IMR-90 (cell line): ENCODE results near the gene TBCD. TPM values are rescaled to one million over a fixed set of nuclear protein-coding genes. Genes with fewer than 3 reads are reported as not detected.

Source experiments
- ATAC-seq: fragments of 200-7000 bp; cut with Tn5 transposase; 2 replicates; pipeline ENCODE4 v1.9.1; 2020; ENCODE audit warnings: low read depth, mild to moderate bottlenecking, moderate library complexity
- BruUV-seq: library from RNA; stranded (reverse); fragments of 400-500 nt; replicated peaks from 2 replicates; lab custom pipeline; 2021; lab: Mats Ljungman, UMichigan
- CTCF ChIA-PET: fragments of 300-600 bp; formaldehyde crosslinking; extraction: SDS; loops from one replicate; lab custom pipeline; 2021; ENCODE audit warnings: antibody characterized with exemption; lab: Yijun Ruan, JAX
- POLR2A ChIA-PET: fragments of 300-600 bp; sonication (Branson Sonifier 250); formaldehyde crosslinking; loops from one replicate; lab custom pipeline; 2022; ENCODE audit warnings: antibody characterized with exemption; ENCODE audit not compliant: unreplicated experiment; lab: Charles Lee
- DNase-seq: peaks from one replicate; pipeline ENCODE4 v3.0.0; 2013
- H2AFZ ChIP-seq: replicated peaks from 2 replicates; pipeline ENCODE3; 2013; ENCODE audit warnings: low read length, mild to moderate bottlenecking; ENCODE audit not compliant: poor library complexity
- H2AK5ac ChIP-seq: 2 replicates; pipeline ENCODE4 v1.6.1; 2013; ENCODE audit warnings: low read depth, low read length, inconsistent platforms
- H2AK9ac ChIP-seq: replicated peaks from 2 replicates; pipeline ENCODE3; 2013; ENCODE audit warnings: mild to moderate bottlenecking, low read depth, low read length, moderate library complexity; ENCODE audit not compliant: poor library complexity
- H2BK120ac ChIP-seq: 2 replicates; pipeline ENCODE4 v1.6.1; 2013; ENCODE audit warnings: low read depth, low read length, inconsistent platforms
- H2BK15ac ChIP-seq: 3 replicates; pipeline ENCODE4 v1.6.1; 2013; ENCODE audit warnings: low read depth, low read length, inconsistent platforms
- H2BK20ac ChIP-seq: 2 replicates; pipeline ENCODE4 v1.6.1; 2013; ENCODE audit warnings: low read depth, mild to moderate bottlenecking, inconsistent platforms, low read length, moderate library complexity
- H2BK5ac ChIP-seq: 2 replicates; pipeline ENCODE4 v1.6.1; 2013; ENCODE audit warnings: mild to moderate bottlenecking, low read depth, low read length, inconsistent platforms; ENCODE audit not compliant: poor library complexity, severe bottlenecking
- H3K14ac ChIP-seq: replicated peaks from 2 replicates; pipeline ENCODE4 v1.6.1; 2013; ENCODE audit warnings: low read depth, low read length, inconsistent platforms
- H3K18ac ChIP-seq: 2 replicates; pipeline ENCODE4 v1.6.1; 2013; ENCODE audit warnings: low read depth, low read length, control low read depth
- H3K23ac ChIP-seq: 2 replicates; pipeline ENCODE4 v1.6.1; 2013; ENCODE audit warnings: low read depth, low read length, inconsistent platforms
- H3K27ac ChIP-seq: 2 replicates; pipeline ENCODE4 v1.5.1; 2013; ENCODE audit warnings: mild to moderate bottlenecking, control low read depth, low read length; ENCODE audit not compliant: insufficient read depth
- H3K27me3 ChIP-seq: 2 replicates; pipeline ENCODE4 v1.6.1; 2013; ENCODE audit warnings: low read length; ENCODE audit not compliant: control insufficient read depth, insufficient read depth
- H3K36me3 ChIP-seq: 2 replicates; pipeline ENCODE4 v1.6.1; 2013; ENCODE audit warnings: low read length, mixed read lengths; ENCODE audit not compliant: control insufficient read depth, insufficient read depth
- H3K4ac ChIP-seq: 2 replicates; pipeline ENCODE4 v1.6.1; 2013; ENCODE audit warnings: low read depth, low read length, inconsistent platforms
- H3K4me1 ChIP-seq: 2 replicates; pipeline ENCODE4 v1.6.1; 2013; ENCODE audit warnings: low read length, mixed read lengths; ENCODE audit not compliant: control insufficient read depth, insufficient read depth
- H3K4me2 ChIP-seq: 2 replicates; pipeline ENCODE4 v1.6.1; 2013; ENCODE audit warnings: low read depth, mild to moderate bottlenecking, control low read depth, low read length, moderate library complexity
- H3K4me3 ChIP-seq: 2 replicates; pipeline ENCODE4 v1.5.1; 2013; ENCODE audit warnings: low read depth, mild to moderate bottlenecking, control low read depth, low read length, moderate library complexity; ENCODE audit not compliant: insufficient read depth
- H3K56ac ChIP-seq: 2 replicates; pipeline ENCODE4 v1.6.1; 2013; ENCODE audit warnings: low read length, inconsistent platforms; ENCODE audit not compliant: insufficient read depth; ENCODE audit errors: extremely low read depth
- H3K79me1 ChIP-seq, 2 experiments: 2 replicates each; pipeline ENCODE4 v1.6.1; 2013; ENCODE audit warnings: low read length in 2 of 2, inconsistent platforms in 1 of 2, low read depth in 1 of 2
- H3K9ac ChIP-seq: 2 replicates; pipeline ENCODE4 v1.6.1; 2013; ENCODE audit warnings: low read depth, low read length, control low read depth
- H3K9me1 ChIP-seq: 2 replicates; pipeline ENCODE4 v1.6.1; 2013; ENCODE audit warnings: low read length, inconsistent platforms; ENCODE audit not compliant: insufficient read depth
- H3K9me3 ChIP-seq: 2 replicates; pipeline ENCODE4 v1.6.1; 2013; ENCODE audit warnings: low read length; ENCODE audit not compliant: control insufficient read depth, insufficient read depth
- H4K20me1 ChIP-seq: 2 replicates; pipeline ENCODE4 v1.6.1; 2013; ENCODE audit warnings: low read length, inconsistent platforms; ENCODE audit not compliant: insufficient read depth
- H4K5ac ChIP-seq: 2 replicates; pipeline ENCODE4 v1.6.1; 2013; ENCODE audit warnings: mild to moderate bottlenecking, low read depth, low read length, control low read depth
- H4K8ac ChIP-seq, 2 experiments: 2 replicates each; pipeline ENCODE4 v1.6.1; 2013; ENCODE audit warnings: low read depth in 2 of 2, low read length in 2 of 2, control low read depth in 1 of 2, inconsistent platforms in 1 of 2
- H4K91ac ChIP-seq: 2 replicates; pipeline ENCODE4 v1.6.1; 2013; ENCODE audit warnings: low read depth, low read length, inconsistent platforms; ENCODE audit not compliant: insufficient read depth
- BHLHE40 ChIP-seq: fragments of 150-350 bp; IDR thresholded peaks from 2 replicates; pipeline ENCODE4 v1.6.1; 2016; ENCODE audit warnings: mild to moderate bottlenecking, low read depth, low read length
- CTCF ChIP-seq: conservative IDR thresholded peaks from 2 replicates; pipeline ENCODE4 v1.5.1; 2012; ENCODE audit warnings: mild to moderate bottlenecking, low read depth, low read length, improper control_type of control experiment
- ELK1 ChIP-seq: fragments of 150-350 bp; IDR thresholded peaks from 2 replicates; pipeline ENCODE4 v1.6.1; 2016; ENCODE audit warnings: low read depth, mild to moderate bottlenecking, low read length, moderate library complexity, borderline replicate concordance
- MAZ ChIP-seq: IDR thresholded peaks from 2 replicates; pipeline ENCODE4 v1.6.1; 2012; ENCODE audit warnings: low read depth, mild to moderate bottlenecking, low read length, improper control_type of control experiment, moderate library complexity, borderline replicate concordance
- MXI1 ChIP-seq: IDR thresholded peaks from 2 replicates; pipeline ENCODE4 v1.6.1; 2012; ENCODE audit warnings: low read depth, mild to moderate bottlenecking, low read length, moderate library complexity, borderline replicate concordance
- NFE2L2 ChIP-seq: fragments of 150-350 bp; IDR thresholded peaks from 2 replicates; pipeline ENCODE4 v1.6.1; 2016; ENCODE audit warnings: low read depth, mild to moderate bottlenecking, low read length
- POLR2A ChIP-seq: IDR thresholded peaks from 2 replicates; pipeline ENCODE4 v1.6.1; 2012; ENCODE audit warnings: mild to moderate bottlenecking, low read depth, low read length
- RFX5 ChIP-seq: IDR thresholded peaks from 2 replicates; pipeline ENCODE4 v1.8.0; 2012; ENCODE audit warnings: low read depth, mild to moderate bottlenecking, low read length, moderate library complexity
- WGBS, 2 experiments: methylation state at CpG; one replicate each; pipeline versions ENCODE4 v1.1.5 to v1.1.7; 2013; ENCODE audit warnings: missing lambda C conversion rate in 2 of 2; ENCODE audit not compliant: insufficient read length in 1 of 2; ENCODE audit errors: extremely low coverage in 2 of 2; 5-methylcytosine and 5-hydroxymethylcytosine counted together
- dilution Hi-C: fragments of 300-500 bp; cut with HindIII; formaldehyde crosslinking; loops from one replicate; pipeline ENCODE4 v1.14.3; 2018; ENCODE audit warnings: low sequenced_read_pairs; ENCODE audit not compliant: unreplicated experiment
- in situ Hi-C: fragments of 300-500 bp; cut with MboI; formaldehyde crosslinking; loops from 3 replicates; pipeline ENCODE4 v1.14.3; 2019; ENCODE audit warnings: low sequenced_read_pairs, inconsistent platforms, mixed read lengths
- intact Hi-C: fragments of 100-400 bp; cut with micrococcal nuclease; formaldehyde crosslinking; loops from 2 replicates; pipeline ENCODE4 v1.10.0; 2022
- polyA plus RNA-seq, 3 experiments: library from polyadenylated mRNA; depleted of rRNA; stranded (reverse); fragments of >200 nt; gene quantifications; 2 replicates each; pipeline ENCODE4 v1.2.3, GENCODE V29; 2012; ENCODE audit warnings: low replicate concordance in 1 of 3
- total RNA-seq: library from RNA; depleted of rRNA; stranded (reverse); fragments of >200 nt; gene quantifications from 2 replicates; pipeline ENCODE4 v1.2.3, GENCODE V29; 2012

Gene TBCD
- total and polyA plus RNA-seq, 2 of the 4 experiments (the other 2 are of a cell fraction): 21.9 to 54.5 TPM

- no peak overlapping the region for H3K27ac ChIP-seq
- 79% methylated on average over 6 of the region's 19 CpGs; no CpG with 5 or more reads in 1 of the 2 experiments for WGBS, 2 experiments
- no peaks in the 10 kb centered on the region for H3K27me3 ChIP-seq
- no peaks in the 10 kb centered on the region for H3K79me1 ChIP-seq
- H3K4me3 ChIP-seq: no peak overlapping the region
- H3K23ac ChIP-seq: no peak overlapping the region
- no peaks in the 10 kb centered on the region for H3K9me3 ChIP-seq
- ChIA-PET POLR2A (interaction anchor here (0.5 kb wide), 1 partner anchor 91 kb away, joined by 3 read pairs; no protein-coding TSS in a partner anchor), CTCF (no interaction called here)
- no peak overlapping the region for H3K4ac ChIP-seq
- no peak overlapping the region for H2BK120ac ChIP-seq
- in situ Hi-C loops: no loop called here
- H2AFZ ChIP-seq: no peak overlapping the region
- H2BK20ac ChIP-seq: no peak overlapping the region
- H3K4me2 ChIP-seq: no peak overlapping the region
- H3K9me1 ChIP-seq: peaks cover 4% of the 10 kb centered on the region
- DNase-seq (no peak), ATAC-seq (no peak)
- intact Hi-C loops: loop anchor here (2.0 kb wide), 1 partner anchor 147 kb away; no protein-coding TSS in a partner anchor
- H3K56ac ChIP-seq: no peak overlapping the region
- no peak overlapping the region for H4K5ac ChIP-seq
- no peaks in the 10 kb centered on the region for H4K20me1 ChIP-seq
- H2AK5ac ChIP-seq: no peak overlapping the region
- dilution Hi-C loops: no loop called here
- no peak overlapping the region for H2BK5ac ChIP-seq
- H4K8ac ChIP-seq: no peak overlapping the region
- BruUV-seq: no TSS peak
- H3K18ac ChIP-seq: no peak overlapping the region
- H4K91ac ChIP-seq: no peak overlapping the region
- H3K36me3 ChIP-seq: peaks cover 4% of the 10 kb centered on the region
- H3K9ac ChIP-seq: no peak overlapping the region
- no peak overlapping the region for H2BK15ac ChIP-seq
- no peak overlapping the region for H2AK9ac ChIP-seq
- peaks cover 3% of the 10 kb centered on the region for H3K4me1 ChIP-seq
- TF ChIP-seq MAZ (no peak), POLR2A (no peak), MXI1 (no peak), NFE2L2 (no peak), BHLHE40 (no peak), ELK1 (no peak), CTCF (no peak), RFX5 (no peak)
- no peak overlapping the region for H3K14ac ChIP-seq
Observed at GRCh38 chr17:82961366-82962162, 209.7 kb downstream of the TBCD start.
